ENCODE data around the gene GARIN1A.

DNA sequence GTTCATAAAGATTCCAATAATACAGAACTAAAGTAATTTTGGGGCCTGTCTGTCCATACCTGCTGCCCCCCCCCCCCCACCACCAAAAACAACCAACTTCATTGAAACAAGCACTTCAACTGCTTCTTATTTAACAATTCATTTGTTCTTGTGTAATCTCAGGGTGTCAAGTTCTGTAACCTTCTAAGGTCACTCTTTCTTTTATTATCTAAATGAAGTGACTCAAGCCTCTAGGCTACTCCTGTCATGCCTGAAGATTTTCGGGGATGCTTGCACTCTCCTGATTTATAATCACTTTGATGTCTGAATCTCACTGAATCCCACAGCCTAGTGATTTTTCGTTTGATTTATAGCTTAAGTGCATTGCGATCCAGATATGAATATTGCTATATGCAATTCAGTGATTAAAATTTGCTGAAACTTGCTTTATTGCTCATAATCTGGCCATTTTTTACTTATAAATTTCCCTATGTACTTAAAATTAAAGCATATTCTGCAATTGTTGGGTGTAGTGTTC, 27.2 kb downstream of the GARIN1A start:
- TF ChIP-seq POLR2A (IDR thresholded peaks at IDR 0.05), result no peak
- TF ChIP-seq, protein P1, sequence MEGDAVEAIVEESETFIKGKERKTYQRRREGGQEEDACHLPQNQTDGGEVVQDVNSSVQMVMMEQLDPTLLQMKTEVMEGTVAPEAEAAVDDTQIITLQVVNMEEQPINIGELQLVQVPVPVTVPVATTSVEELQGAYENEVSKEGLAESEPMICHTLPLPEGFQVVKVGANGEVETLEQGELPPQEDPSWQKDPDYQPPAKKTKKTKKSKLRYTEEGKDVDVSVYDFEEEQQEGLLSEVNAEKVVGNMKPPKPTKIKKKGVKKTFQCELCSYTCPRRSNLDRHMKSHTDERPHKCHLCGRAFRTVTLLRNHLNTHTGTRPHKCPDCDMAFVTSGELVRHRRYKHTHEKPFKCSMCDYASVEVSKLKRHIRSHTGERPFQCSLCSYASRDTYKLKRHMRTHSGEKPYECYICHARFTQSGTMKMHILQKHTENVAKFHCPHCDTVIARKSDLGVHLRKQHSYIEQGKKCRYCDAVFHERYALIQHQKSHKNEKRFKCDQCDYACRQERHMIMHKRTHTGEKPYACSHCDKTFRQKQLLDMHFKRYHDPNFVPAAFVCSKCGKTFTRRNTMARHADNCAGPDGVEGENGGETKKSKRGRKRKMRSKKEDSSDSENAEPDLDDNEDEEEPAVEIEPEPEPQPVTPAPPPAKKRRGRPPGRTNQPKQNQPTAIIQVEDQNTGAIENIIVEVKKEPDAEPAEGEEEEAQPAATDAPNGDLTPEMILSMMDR (IDR thresholded peaks at IDR 0.05), result no peak
